NCI-H2196 treated with DMSO at 0.1 percent for 48 hours (cell line): ENCODE results near the gene FAM43B.

Experiments used
- DNase-seq: peaks from one replicate; lab custom pipeline; 2025; ENCODE audit not compliant: unreplicated experiment; lab: John Stamatoyannopoulos, UW

Gene FAM43B

DNA sequence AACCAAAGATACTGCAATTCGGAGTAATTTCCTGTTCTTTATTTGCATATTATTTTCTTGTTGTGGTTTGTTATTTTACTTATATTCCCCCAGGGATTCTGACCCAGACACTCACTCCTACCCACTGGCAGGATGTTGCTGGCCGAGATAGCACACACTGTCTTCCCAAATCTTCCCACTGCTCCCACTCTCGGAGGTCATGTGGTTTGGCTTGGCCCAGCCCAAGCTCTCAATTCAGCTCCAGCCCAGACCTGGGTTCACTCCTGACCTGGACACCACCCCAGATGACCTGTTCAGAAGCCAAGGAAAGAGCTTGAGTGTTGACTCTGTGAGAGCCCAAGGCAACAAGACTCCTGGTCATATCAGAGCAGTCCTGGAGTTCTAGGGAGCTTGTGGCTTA, 1.2 kb upstream of the FAM43B start:
- DNase-seq: no peak

- no peak for DNase-seq
These were observed 514 bp downstream of the FAM43B start for GRCh38 chr1:20552728-20553445.

DNA sequence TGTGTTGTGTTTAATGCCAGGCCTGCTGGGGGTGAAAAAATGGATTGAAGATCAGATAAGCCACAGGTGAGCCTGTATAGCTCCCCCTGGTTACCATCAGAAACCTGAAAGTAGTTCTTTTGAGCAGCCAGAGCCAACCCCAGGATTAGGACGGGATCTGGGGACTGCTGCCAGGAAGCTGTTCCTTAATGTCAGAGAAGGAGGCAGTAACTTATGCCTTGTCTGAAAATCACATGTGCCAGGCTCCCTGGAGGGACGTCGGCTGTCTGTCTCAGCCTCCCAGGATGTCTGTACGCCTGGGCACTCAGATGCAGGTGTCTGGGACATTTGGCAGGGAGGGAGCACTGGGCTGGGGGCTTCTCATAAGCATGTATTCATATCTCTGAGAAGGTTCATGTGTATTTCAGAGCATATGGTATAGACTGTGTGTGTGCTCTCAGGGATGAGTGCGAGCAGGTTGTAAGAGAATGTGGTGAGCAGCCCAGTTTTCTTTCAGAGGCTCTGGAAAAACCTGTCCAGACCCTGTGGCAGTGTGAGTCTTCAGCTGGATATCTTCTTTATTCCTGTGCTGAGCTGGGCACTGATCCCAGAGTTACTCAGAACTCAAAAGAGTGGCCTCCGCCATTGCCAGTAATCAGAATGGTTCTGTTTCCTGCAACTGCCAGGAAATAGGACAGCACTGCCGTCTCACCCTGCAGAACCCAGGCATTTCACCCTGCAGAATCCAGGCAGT, 2.8 kb downstream of the FAM43B start:
- no peak for DNase-seq

GRCh38 chr1:20555758-20556120, 3.4 kb downstream of the FAM43B start:
- no peak for DNase-seq

DNA sequence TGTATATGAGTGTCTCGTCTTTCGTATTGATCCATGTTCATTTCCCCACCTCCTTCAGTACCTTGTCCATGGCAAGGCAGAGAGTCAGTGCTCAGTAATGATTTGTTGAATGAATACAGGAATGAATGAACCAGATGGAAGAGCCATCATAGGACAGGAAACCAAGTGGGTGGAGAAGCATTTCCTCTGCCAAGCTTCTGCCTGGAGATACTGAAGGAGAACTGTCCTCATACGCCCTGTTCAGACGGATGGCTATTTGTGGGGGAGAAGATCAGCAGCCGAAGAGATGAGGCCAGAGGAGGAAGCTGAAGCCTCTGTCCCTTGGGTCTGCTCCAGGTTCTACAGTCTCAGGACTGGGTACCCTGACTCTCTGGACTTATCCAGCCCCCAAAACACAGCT, 5.8 kb downstream of the FAM43B start:
- no peak for DNase-seq

DNA sequence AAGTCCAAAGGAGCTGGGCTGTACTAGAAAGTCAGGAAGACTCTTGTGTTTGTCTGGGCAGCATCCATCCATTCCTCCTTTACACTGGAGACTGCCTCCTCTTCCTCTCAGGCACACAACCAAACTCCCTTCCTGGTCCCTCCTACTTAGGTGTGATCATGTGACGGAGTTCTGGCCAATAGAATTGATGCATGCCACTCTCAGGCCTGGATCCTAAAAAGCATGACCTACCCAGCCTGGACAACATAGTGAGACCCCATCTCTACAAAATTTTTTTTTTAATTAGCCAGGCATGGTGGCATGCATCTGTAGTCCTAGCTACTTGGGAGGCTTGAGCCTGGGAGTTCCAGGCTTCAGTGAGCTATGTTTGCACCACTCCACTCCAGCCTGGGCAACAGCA, 8.6 kb downstream of the FAM43B start:
- DNase-seq: no peak

GRCh38 chr1:20565234-20565633, 12.9 kb downstream of the FAM43B start:
- DNase-seq: no peak

DNA sequence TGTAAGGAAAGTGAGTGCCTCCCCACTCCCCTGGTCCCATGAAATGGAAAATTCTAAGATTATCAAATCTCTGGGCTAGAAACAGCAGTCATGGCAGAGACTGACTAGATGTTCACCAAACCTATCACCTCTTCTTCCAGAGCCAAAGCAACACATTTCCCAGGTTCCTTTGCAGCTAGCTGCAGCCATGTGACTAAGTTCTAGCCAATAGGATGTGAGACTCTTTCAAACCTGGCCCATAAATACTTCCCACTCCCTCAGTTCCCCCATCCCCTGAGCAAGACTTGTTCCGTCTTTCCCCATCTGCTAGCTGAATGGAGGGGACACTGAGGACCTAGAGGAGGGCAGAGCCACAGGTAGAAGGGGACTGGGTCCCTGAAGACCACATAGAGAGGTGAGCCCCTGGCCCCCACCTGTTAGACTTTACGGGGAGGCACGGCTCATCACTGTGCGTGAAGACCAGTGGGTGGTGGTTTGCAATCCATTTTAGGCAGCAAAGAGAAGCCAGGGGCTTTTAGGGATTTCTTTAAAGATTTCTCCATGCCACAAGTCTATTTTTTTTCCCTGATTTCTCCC, 17.2 kb downstream of the FAM43B start:
- DNase-seq: no peak

GRCh38 chr1:20571427-20571826, 19.1 kb downstream of the FAM43B start:
- no peak for DNase-seq

DNA sequence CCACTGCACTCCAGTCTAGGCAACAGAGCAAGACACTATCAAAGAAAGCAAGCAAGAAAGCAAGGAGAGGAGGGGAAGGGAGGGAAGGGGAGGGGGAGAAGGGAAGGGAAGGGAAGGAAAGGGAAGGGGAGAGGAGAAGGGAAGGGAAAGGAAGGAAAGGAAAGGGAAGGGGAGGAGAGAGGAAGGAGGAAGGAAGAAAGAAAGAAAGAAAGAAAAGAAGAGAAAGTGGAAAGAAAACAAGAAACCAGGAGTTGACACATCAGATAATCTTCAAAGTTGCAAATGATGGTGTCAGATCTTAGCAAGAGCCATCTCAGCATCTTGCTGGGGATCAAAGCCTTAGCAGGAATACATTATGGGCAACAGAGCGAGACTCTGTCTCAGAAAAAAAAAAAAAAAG, 21.6 kb downstream of the FAM43B start:
- DNase-seq: no peak

DNA sequence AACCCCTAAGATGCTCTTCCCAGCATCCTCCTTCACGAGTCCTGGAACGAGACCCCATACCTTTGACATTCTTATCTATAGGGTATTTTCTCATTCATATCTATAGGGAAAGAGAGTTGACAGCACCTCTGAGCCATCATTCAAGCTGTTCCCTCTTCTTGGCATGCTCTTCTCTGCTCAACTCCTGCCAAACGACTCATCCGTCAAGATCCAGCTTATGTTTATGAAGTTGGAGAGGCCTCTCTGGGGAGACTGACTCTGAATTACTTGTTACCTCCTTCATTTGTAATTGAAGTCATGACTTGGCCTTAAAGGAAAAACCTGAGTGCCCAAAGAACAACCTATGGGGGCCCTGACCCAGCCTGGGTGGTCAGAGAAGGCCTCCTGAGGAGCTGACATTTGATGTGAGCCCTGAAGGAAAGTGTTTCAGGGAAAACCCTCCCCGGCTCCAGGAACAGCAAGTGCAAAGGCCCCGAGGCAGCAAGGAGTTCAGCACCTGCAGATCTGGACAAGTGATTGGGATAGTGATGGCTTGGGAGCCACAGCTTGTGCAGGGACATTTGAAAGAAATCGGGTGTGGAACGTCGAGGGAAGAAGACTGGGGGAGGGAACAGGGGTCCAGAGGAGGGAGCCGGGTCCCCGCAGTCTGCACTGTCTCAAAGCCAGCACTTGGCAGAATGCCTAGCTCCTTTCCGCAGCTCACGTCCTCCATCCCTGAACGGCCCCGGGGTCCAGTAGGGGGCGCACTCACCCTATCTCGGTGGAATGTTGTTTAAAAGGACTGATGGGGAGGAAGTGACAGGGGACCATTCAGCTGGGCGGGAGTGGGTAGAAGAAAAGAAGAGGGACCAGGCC, 22.5 kb downstream of the FAM43B start:
- DNase-seq: peak; percentile 45

- DNase-seq: no peak
These were observed 23.4 kb downstream of the FAM43B start for GRCh38 chr1:20575541-20576336.

- DNase-seq: no peak
These were observed 25.7 kb downstream of the FAM43B start for GRCh38 chr1:20578062-20578461.

- DNase-seq: no peak
These were observed 26.5 kb downstream of the FAM43B start for GRCh38 chr1:20578721-20579395.

- no peak for DNase-seq
These were observed 32.5 kb downstream of the FAM43B start for GRCh38 chr1:20584890-20585289.

- no peak for DNase-seq
These were observed 34.7 kb downstream of the FAM43B start for GRCh38 chr1:20586953-20587660.

DNA sequence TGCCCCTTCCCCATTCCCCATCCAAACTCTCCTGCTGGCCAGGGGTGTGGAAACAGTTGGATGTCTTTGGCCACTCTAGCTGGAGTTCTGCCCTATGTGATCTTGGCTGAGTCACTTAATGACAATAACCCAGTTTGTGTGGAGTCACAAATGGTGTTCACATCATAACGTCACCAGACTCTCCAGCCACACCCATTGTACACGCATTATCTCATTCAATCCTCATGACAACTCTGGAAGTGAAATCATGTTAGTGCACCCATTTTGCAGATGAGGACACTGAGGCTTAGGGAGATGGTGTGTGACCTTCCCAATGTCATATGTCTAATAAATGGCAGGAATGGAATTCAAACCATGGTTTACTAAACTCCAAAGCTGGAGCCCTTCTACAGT, 35.3 kb downstream of the FAM43B start:
- DNase-seq: no peak

- no peak for DNase-seq
These were observed 36.4 kb downstream of the FAM43B start, which contains the start of gene CDA for GRCh38 chr1:20588634-20589225. TSS of gene CDA (plus strand) at chr1:20589097. CDS start at chr1:20589130, 33 bp downstream.
